T-helper 1 cell treated with Interleukin-12 subunit alpha and Interleukin-12 subunit beta and Interleukin-4 antibody, amounts not matched to agents 30 μg/mL and 1 μg/mL, for 36 hours (primary cell): ENCODE data around the gene DCTN5.

Experiments
- H3K27ac Mint-ChIP-seq: one replicate; pipeline ENCODE4 v1.8.0; 2021; ENCODE audit warnings: mild to moderate bottlenecking, mixed read lengths
- H3K27me3 Mint-ChIP-seq: one replicate; pipeline ENCODE4 v1.8.0; 2021; ENCODE audit warnings: low read depth, mixed read lengths
- H3K36me3 Mint-ChIP-seq: one replicate; pipeline ENCODE4 v1.8.0; 2021; ENCODE audit warnings: low read depth, mixed read lengths
- H3K4me1 Mint-ChIP-seq: one replicate; pipeline ENCODE4 v1.8.0; 2021; ENCODE audit warnings: low read depth, mixed read lengths
- H3K4me3 Mint-ChIP-seq: one replicate; pipeline ENCODE4 v1.8.0; 2021; ENCODE audit warnings: mild to moderate bottlenecking, moderate library complexity, mixed read lengths
- H3K9me3 Mint-ChIP-seq: one replicate; pipeline ENCODE4 v1.8.0; 2021; ENCODE audit warnings: mixed read lengths

Gene DCTN5

DNA sequence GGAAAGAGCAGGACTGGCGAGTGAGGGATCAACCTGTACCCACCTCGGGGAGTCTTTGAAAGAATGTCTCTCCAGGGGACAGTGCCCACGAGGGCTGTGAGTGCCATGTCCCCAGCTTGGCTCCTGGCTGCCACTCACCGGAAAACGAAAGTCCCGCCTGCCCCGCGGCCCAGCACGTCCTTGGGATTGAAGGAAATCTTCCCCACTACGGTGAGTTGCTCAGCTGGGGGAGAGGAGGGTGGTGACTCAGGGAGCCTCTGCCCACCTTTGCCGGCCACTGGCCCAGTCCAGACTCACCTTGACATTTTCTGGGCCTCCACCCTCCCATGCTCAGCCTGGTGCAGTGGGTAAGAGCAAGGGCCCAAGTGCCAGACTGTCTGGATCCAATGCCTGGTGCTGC is 54.5 kb downstream of the DCTN5 start:
- Mint-ChIP-seq H3K27ac (no peak overlapping the region), H3K27me3 (no peaks in the 10 kb centered on the region), H3K4me3 (no peak overlapping the region), H3K36me3 (peaks cover 6% of the 10 kb centered on the region), H3K4me1 (peaks cover 1% of the 10 kb centered on the region), H3K9me3 (no peaks in the 10 kb centered on the region)

DNA sequence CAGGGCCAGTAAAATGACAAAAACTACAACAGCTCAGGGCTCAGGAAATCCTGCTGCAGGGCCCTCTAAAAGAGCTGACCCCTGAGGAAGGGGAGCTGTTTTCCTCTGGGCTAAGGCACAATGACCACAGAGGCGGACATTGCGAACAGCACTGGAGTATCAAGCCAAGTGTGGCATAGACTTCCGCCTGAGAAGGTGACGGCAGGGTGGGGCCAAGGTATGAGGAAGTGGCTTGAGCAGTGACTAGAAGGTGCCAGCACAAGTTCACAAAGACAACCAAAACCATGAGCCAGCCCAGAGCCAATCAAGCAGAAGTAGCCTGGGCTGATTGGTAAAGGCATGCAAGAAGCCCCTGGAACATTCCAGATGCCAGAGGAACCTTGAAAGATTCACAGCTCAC is 57.8 kb downstream of the DCTN5 start:
- H3K9me3 Mint-ChIP-seq, result peaks cover 9% of the 10 kb centered on the region
- peaks cover 2% of the 10 kb centered on the region for H3K36me3 Mint-ChIP-seq
- peaks cover 5% of the 10 kb centered on the region for H3K27me3 Mint-ChIP-seq
- H3K4me1 Mint-ChIP-seq, result peaks cover 1% of the 10 kb centered on the region
- H3K27ac Mint-ChIP-seq, result no peak overlapping the region
- H3K4me3 Mint-ChIP-seq, result no peak overlapping the region

DNA sequence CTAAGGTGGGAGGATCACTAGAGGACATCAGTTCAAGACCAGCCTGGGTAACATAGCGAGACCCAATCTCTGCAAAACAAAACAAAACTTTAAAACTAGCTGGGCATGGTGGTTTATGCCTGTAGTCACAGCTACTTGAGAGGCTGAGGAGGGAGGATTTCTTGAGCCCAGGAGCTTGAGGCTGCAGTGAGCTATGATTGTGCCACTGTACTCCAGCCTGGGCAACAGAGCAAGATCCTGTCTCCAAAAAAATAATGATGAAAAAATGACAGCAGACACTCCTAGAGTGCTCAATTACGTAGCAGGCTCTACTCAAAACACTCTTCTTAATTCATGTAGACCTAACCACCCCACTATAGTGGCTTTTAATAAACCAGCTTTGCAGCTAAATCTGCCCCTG is 58.8 kb downstream of the DCTN5 start:
- Mint-ChIP-seq H3K36me3 (peaks cover 2% of the 10 kb centered on the region), H3K27ac (no peak overlapping the region), H3K27me3 (peaks cover 5% of the 10 kb centered on the region), H3K4me3 (no peak overlapping the region), H3K4me1 (no peaks in the 10 kb centered on the region), H3K9me3 (peaks cover 9% of the 10 kb centered on the region)

DNA sequence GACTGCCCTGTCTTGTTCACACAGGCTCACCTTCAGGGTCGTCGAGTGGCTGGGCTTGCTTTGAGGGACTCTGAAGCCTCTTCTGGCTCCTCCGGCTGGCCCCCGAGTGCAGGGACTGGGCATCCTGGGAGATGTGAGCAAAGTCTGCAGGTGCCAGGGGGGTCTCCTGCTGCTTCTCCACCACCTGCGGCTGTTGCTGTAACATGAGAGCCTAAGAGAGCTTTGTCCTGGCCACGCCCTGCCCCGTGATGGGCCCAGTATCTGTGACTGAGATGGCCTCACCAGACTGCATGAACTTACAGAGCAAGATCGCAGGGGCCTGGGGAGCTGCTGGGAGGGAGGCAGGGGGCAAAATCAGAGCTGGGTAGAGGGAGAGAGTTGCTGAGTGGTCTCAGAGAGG is 59.2 kb downstream of the DCTN5 start:
- Mint-ChIP-seq H3K27ac (no peak overlapping the region), H3K9me3 (peaks cover 9% of the 10 kb centered on the region), H3K4me1 (no peaks in the 10 kb centered on the region), H3K4me3 (no peak overlapping the region), H3K27me3 (peaks cover 5% of the 10 kb centered on the region), H3K36me3 (peaks cover 2% of the 10 kb centered on the region)

DNA sequence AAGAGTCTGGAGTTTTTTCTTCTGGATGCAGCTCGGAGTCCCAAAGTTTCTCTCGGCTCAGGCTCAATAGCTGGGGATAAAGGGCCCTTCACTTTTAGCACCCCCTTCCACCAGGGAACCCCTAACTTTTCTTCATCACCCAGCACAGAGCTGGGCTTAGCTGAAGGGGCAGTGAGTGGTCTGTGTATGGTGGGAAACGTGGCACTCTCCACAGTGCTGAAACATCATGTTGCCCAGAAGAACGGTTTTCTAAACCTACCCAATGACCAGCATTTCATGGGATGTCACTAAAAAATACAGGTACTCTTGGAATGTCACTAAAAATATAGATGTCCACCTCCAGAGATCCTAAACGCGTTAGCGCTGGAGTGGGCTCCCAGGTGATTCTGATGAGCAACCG is 59.8 kb downstream of the DCTN5 start:
- no peaks in the 10 kb centered on the region for H3K4me1 Mint-ChIP-seq
- no peak overlapping the region for H3K4me3 Mint-ChIP-seq
- H3K27ac Mint-ChIP-seq, result no peak overlapping the region
- H3K36me3 Mint-ChIP-seq, result peaks cover 2% of the 10 kb centered on the region
- H3K9me3 Mint-ChIP-seq, result peaks cover 9% of the 10 kb centered on the region
- H3K27me3 Mint-ChIP-seq, result peaks cover 5% of the 10 kb centered on the region

DNA sequence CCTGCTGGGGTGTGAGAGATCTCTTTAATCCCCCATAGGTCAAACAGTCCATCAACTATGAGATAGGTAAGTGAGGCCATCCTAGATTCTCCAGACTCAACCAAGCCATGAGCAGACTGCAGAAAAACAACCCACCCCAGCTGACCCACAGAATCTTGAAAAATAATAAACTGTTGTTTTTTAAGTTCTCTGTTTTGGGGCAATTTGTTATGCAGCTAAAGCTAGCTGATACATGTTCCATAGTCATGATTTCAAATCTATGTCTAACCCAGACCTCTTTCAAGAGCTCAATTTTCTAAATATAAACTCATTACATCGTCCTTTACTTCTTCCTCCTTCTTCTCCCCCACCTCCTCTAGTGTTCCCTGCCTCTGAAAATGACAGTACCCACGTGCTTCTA is 61.7 kb downstream of the DCTN5 start:
- H3K4me3 Mint-ChIP-seq, result no peak overlapping the region

DNA sequence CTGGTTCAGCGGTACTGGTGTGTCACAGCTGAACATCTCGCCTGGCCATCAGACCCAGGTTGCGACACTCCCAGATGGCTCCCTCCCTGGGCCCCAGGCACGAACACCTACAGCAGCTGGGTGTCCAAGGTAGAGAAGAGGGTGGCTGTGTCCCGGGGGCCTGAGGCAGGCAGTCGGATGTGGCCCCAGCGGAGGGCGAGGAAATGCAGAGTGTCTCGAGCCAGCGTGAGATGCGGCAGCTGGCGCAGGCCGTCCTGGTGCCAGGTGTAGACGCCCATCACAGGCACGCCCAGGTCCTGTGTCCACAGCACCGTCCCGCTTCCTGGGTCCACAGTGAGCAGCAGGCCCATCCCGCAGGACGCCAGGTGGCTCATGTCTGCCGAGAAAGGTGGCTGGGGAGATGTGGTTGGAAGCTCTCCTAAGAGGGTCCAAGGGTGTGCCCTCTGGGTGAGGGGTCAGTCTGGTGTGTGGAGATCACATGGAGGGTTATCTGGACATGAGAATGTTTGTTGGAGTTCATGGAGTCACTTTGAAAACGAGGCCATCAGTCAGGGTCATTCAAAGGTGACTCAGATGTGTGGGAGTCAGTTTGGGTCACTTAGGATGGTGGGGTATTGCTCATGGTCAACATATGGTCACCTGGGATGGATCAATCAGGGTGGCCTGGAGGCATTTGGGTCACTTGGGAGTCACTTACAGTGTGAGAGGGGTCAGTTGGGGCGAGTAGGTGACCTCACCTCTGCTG is 63.7 kb downstream of the DCTN5 start:
- Mint-ChIP-seq H3K4me3 (no peak overlapping the region), H3K4me1 (no peaks in the 10 kb centered on the region), H3K9me3 (peaks cover 22% of the 10 kb centered on the region), H3K36me3 (peaks cover 2% of the 10 kb centered on the region), H3K27me3 (peaks cover 5% of the 10 kb centered on the region), H3K27ac (no peak overlapping the region)

More for the DNA sequence above, 61.7 kb downstream of the DCTN5 start:
- Mint-ChIP-seq H3K27ac (no peak overlapping the region), H3K9me3 (peaks cover 9% of the 10 kb centered on the region), H3K36me3 (peaks cover 2% of the 10 kb centered on the region), H3K27me3 (peaks cover 5% of the 10 kb centered on the region), H3K4me1 (no peaks in the 10 kb centered on the region)

DNA sequence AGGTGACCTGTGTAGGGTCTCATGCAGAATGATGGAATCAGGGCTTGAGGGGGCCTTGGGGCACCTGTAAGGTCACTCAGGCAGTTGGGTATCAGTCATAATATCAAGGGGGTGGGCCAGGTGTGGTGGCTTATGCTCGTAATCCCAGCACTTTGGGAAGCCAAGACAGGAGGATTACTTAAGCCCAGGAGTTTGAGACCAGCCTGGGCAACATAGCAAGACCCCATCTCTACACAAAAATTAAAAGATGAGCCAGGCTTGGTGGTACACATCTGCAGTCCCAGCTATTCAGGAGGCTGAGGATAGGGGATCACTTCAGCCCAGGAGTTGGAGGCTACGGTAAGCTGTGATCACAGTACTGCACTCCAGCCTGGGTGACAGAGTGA is 64.2 kb downstream of the DCTN5 start:
- Mint-ChIP-seq H3K27me3 (peaks cover 10% of the 10 kb centered on the region), H3K27ac (no peak overlapping the region), H3K9me3 (peaks cover 28% of the 10 kb centered on the region), H3K4me3 (no peak overlapping the region), H3K36me3 (peaks cover 2% of the 10 kb centered on the region), H3K4me1 (no peaks in the 10 kb centered on the region)

DNA sequence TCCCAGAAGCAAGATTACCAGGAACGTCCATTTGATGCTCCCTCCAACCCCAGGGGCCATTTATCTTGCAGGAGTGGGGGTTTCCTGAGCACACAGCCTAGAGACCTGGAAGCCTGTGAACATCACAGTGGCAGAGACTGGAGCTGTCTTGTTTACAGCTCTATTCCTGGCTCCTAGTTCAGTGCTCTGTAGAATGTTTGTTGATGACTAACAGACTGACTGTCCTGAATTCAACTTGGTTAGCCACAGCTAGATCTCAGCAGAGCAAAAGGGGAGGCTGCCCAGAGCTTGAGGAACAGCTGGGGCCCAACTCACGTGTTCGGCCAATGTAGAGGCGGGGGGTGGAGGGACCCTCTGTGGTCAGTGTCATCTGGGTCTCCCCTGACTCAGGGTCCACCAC is 65.2 kb downstream of the DCTN5 start:
- Mint-ChIP-seq H3K4me3 (no peak overlapping the region), H3K4me1 (no peaks in the 10 kb centered on the region), H3K36me3 (peaks cover 2% of the 10 kb centered on the region), H3K9me3 (peaks cover 28% of the 10 kb centered on the region), H3K27ac (no peak overlapping the region), H3K27me3 (peaks cover 10% of the 10 kb centered on the region)

DNA sequence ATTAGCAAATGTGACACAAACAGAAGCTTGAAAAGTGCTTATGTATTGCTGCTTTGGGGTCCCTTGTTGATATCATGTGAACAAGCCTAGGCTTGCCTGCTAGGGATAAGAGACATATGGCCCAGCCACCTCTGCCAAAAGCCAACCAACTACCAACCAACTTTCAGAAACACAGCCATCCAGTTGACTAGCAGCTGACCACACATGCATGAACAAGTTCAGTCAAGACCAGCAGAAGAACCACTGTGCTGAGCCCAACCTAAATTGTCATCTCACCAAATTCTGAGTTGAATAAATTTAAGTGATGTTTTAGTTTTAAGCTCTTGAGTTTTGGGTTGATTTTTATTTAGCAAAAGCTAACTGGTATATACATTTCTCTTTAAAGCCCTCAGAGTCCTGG is 68.3 kb downstream of the DCTN5 start:
- H3K27me3 Mint-ChIP-seq, result peaks cover 22% of the 10 kb centered on the region
- no peak overlapping the region for H3K27ac Mint-ChIP-seq
- no peaks in the 10 kb centered on the region for H3K4me1 Mint-ChIP-seq
- H3K9me3 Mint-ChIP-seq, result peaks cover 22% of the 10 kb centered on the region
- H3K36me3 Mint-ChIP-seq, result no peaks in the 10 kb centered on the region
- H3K4me3 Mint-ChIP-seq, result no peak overlapping the region

DNA sequence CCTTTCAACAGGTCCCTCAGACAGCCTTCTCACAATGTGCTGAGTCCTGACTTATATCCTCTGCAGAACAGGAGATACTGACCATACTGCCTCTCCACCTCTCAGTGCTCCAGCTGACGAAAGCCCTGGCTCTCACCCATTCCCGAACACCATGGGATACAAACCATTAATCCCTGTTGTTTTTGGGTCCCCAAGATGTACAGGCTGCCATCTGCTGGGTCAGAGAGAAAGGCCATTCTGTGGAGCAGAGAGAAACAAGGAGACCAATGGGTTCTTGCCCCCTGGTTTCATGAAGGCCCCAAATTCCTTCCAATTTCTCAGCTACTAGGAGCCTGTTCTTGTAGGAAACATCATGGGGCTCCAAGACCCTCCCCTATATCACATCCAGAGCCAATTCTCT is 68.7 kb downstream of the DCTN5 start:
- Mint-ChIP-seq H3K9me3 (peaks cover 22% of the 10 kb centered on the region), H3K27me3 (peaks cover 25% of the 10 kb centered on the region), H3K36me3 (no peaks in the 10 kb centered on the region), H3K27ac (no peak overlapping the region), H3K4me1 (no peaks in the 10 kb centered on the region), H3K4me3 (no peak overlapping the region)

DNA sequence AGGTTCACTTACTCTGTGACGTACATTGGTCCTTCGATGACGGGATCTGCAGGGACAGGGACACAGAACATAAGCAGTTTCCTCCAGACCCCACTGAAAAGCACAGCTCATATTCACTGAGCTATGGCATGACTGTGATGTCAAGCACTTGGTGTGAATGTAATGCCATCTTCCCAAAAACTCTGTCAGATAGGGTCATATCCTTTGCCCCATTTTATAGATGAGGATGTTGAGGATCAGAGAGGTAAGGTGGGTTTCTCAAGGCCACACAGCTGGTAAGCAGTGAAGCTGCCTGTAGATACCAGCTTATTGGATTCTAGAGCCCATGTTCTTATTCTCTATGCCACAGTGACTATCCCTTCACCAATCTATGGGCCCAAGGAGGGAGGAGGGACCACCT is 69.2 kb downstream of the DCTN5 start:
- H3K27ac Mint-ChIP-seq, result no peak overlapping the region
- H3K9me3 Mint-ChIP-seq, result peaks cover 22% of the 10 kb centered on the region
- no peaks in the 10 kb centered on the region for H3K36me3 Mint-ChIP-seq
- H3K4me3 Mint-ChIP-seq, result no peak overlapping the region
- peaks cover 26% of the 10 kb centered on the region for H3K27me3 Mint-ChIP-seq
- no peaks in the 10 kb centered on the region for H3K4me1 Mint-ChIP-seq

DNA sequence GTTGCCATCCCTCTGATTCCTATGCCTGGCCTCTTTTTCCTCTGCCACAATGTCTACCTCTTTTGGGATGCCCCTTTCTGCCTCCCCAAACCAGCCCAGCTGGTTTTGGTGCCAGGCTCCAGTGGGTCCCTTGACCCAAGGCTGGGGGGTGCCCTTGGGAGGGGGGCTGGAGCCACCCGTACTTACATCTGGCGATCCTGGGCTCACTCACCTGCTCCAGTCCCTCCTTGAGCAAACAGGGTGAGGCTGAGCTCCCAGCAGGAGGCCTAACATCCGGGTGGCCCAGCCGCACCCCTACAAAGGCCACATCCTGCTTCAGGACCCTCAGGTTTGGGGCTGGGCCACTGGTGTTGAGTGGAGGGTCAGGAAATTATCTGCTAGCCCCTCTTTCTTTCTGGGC is 70.5 kb downstream of the DCTN5 start:
- Mint-ChIP-seq H3K4me3 (no peak overlapping the region), H3K36me3 (no peaks in the 10 kb centered on the region), H3K27me3 (peaks cover 33% of the 10 kb centered on the region), H3K9me3 (peaks cover 22% of the 10 kb centered on the region), H3K4me1 (no peaks in the 10 kb centered on the region), H3K27ac (no peak overlapping the region)

DNA sequence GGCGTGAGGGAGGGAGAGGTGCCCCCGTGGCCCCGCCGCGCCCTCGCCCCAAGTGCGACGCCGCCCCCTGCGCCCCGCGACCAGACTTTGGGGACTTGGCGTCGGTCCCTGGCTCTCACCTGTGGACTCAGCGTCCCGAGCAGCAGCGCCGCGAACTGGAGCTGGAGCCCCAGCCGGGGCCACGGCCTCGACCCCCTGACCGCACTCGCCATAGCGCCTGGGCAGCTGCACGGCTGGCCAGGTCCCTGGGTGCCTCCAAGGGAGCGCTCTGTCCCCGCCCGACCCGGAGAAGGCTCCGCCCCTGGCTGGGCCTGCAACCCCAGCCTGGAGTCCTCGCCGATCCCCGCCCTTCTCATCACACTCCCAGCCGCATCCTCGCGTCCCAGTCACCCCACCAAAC is 71.7 kb downstream of the DCTN5 start, which contains the start of gene ERN2:
Gene ERN2 (minus strand): TSS at position 247 of the 400 bp plus-strand sequence. CDS start 35 bp downstream, at position 212.
- Mint-ChIP-seq H3K4me3 (no peak within 1 kb of the TSS), H3K4me1 (no peaks in the 10 kb centered on the region), H3K9me3 (peaks cover 22% of the 10 kb centered on the region), H3K27me3 (peaks cover 41% of the 10 kb centered on the region), H3K27ac (no peak within 1 kb of the TSS), H3K36me3 (no peaks in the 10 kb centered on the region)

DNA sequence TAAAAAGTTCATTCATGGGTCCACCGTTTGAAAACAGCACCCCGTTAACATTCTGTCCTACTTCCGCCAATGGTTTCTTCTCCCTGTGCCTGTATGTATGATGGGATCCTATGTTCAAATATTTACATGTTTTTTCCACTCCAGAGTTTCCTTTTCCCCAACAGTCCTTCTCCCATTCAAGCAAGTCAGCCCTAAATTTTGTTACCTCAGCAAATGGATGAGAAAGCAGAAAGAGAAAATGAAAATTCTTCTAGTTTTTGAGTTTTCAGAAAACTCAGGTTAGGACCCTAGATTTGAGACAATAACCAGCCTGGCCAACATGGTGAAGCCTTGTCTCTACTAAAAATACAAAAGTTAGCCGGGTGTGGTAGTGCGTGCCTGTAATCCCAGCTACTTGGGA is 75.2 kb downstream of the DCTN5 start:
- Mint-ChIP-seq H3K4me1 (no peaks in the 10 kb centered on the region), H3K27me3 (peaks cover 45% of the 10 kb centered on the region), H3K9me3 (peaks cover 3% of the 10 kb centered on the region), H3K36me3 (no peaks in the 10 kb centered on the region), H3K27ac (no peak overlapping the region), H3K4me3 (no peak overlapping the region)
